ENCODE results near the gene RALGDS. TPM values are rescaled to one million over a fixed set of nuclear protein-coding genes. Genes with fewer than 3 reads are reported as not detected.

RALGDS gene
- total RNA-seq, 1 donor, result 59.0 TPM

- H3K9me3 ChIP-seq (ENCODE audit: low read depth, low read length), result no peaks in the 10 kb centered on the region
- H3K4me1 ChIP-seq (ENCODE audit: insufficient read depth, low read length), result peaks cover 21% of the 10 kb centered on the region
- no peaks in the 10 kb centered on the region for H3K27me3 ChIP-seq (ENCODE audit: insufficient read depth, low read length)
- H3K4me3 ChIP-seq (ENCODE audit: low read length), result no peak overlapping the region
These were observed 37.7 kb upstream of the RALGDS start for GRCh38 chr9:133158695-133159094.

- Histone ChIP-seq H3K27me3 (ENCODE audit: insufficient read depth, low read length) (no peaks in the 10 kb centered on the region), H3K4me1 (ENCODE audit: insufficient read depth, low read length) (no peaks in the 10 kb centered on the region), H3K9me3 (ENCODE audit: low read depth, low read length) (no peaks in the 10 kb centered on the region), H3K4me3 (ENCODE audit: low read length) (no peak overlapping the region)
These were observed 34.1 kb upstream of the RALGDS start for GRCh38 chr9:133155156-133155555.

GRCh38 chr9:133154097-133154989, 33.3 kb upstream of the RALGDS start:
- H3K27me3 ChIP-seq (ENCODE audit: insufficient read depth, low read length), result no peaks in the 10 kb centered on the region
- no peaks in the 10 kb centered on the region for H3K9me3 ChIP-seq (ENCODE audit: low read depth, low read length)
- no peaks in the 10 kb centered on the region for H3K4me1 ChIP-seq (ENCODE audit: insufficient read depth, low read length)
- H3K4me3 ChIP-seq (ENCODE audit: low read length), result no peak overlapping the region

GRCh38 chr9:133153227-133154096, 32.4 kb upstream of the RALGDS start:
- Histone ChIP-seq H3K4me3 (ENCODE audit: low read length) (no peak overlapping the region), H3K9me3 (ENCODE audit: low read depth, low read length) (no peaks in the 10 kb centered on the region), H3K4me1 (ENCODE audit: insufficient read depth, low read length) (peaks cover 3% of the 10 kb centered on the region), H3K27me3 (ENCODE audit: insufficient read depth, low read length) (no peaks in the 10 kb centered on the region)

GRCh38 chr9:133151601-133152525, 30.8 kb upstream of the RALGDS start:
- Histone ChIP-seq H3K4me3 (ENCODE audit: low read length) (no peak overlapping the region), H3K9me3 (ENCODE audit: low read depth, low read length) (no peaks in the 10 kb centered on the region), H3K4me1 (ENCODE audit: insufficient read depth, low read length) (peaks cover 18% of the 10 kb centered on the region), H3K27me3 (ENCODE audit: insufficient read depth, low read length) (no peaks in the 10 kb centered on the region)

- Histone ChIP-seq H3K4me3 (ENCODE audit: low read length) (no peak overlapping the region), H3K27me3 (ENCODE audit: insufficient read depth, low read length) (no peaks in the 10 kb centered on the region), H3K4me1 (ENCODE audit: insufficient read depth, low read length) (peaks cover 18% of the 10 kb centered on the region), H3K9me3 (ENCODE audit: low read depth, low read length) (no peaks in the 10 kb centered on the region)
These were observed 30.0 kb upstream of the RALGDS start for GRCh38 chr9:133151041-133151440.

GRCh38 chr9:133149130-133150015, 28.3 kb upstream of the RALGDS start:
- Histone ChIP-seq H3K27me3 (ENCODE audit: insufficient read depth, low read length) (no peaks in the 10 kb centered on the region), H3K9me3 (ENCODE audit: low read depth, low read length) (no peaks in the 10 kb centered on the region), H3K4me3 (ENCODE audit: low read length) (peak overlapping the region; percentile 58), H3K4me1 (ENCODE audit: insufficient read depth, low read length) (peaks cover 26% of the 10 kb centered on the region)

- no peaks in the 10 kb centered on the region for H3K27me3 ChIP-seq (ENCODE audit: insufficient read depth, low read length)
- H3K9me3 ChIP-seq (ENCODE audit: low read depth, low read length), result no peaks in the 10 kb centered on the region
- peaks cover 35% of the 10 kb centered on the region for H3K4me1 ChIP-seq (ENCODE audit: insufficient read depth, low read length)
- H3K4me3 ChIP-seq (ENCODE audit: low read length), result peak overlapping the region; percentile 58
These were observed 27.4 kb upstream of the RALGDS start for GRCh38 chr9:133148199-133149129.

- Histone ChIP-seq H3K4me3 (ENCODE audit: low read length) (peak overlapping the region; percentile 58), H3K9me3 (ENCODE audit: low read depth, low read length) (no peaks in the 10 kb centered on the region), H3K4me1 (ENCODE audit: insufficient read depth, low read length) (peaks cover 44% of the 10 kb centered on the region), H3K27me3 (ENCODE audit: insufficient read depth, low read length) (no peaks in the 10 kb centered on the region)
These were observed 26.6 kb upstream of the RALGDS start for GRCh38 chr9:133147412-133148198.

GRCh38 chr9:133146746-133147411, 25.8 kb upstream of the RALGDS start:
- Histone ChIP-seq H3K4me3 (ENCODE audit: low read length) (no peak overlapping the region), H3K27me3 (ENCODE audit: insufficient read depth, low read length) (no peaks in the 10 kb centered on the region), H3K4me1 (ENCODE audit: insufficient read depth, low read length) (peaks cover 51% of the 10 kb centered on the region), H3K9me3 (ENCODE audit: low read depth, low read length) (no peaks in the 10 kb centered on the region)

GRCh38 chr9:133144904-133145851, 24.1 kb upstream of the RALGDS start:
- no peaks in the 10 kb centered on the region for H3K27me3 ChIP-seq (ENCODE audit: insufficient read depth, low read length)
- H3K4me1 ChIP-seq (ENCODE audit: insufficient read depth, low read length), result peaks cover 64% of the 10 kb centered on the region
- H3K4me3 ChIP-seq (ENCODE audit: low read length), result no peak overlapping the region
- no peaks in the 10 kb centered on the region for H3K9me3 ChIP-seq (ENCODE audit: low read depth, low read length)

Measured in mononuclear cell (primary cell).